OCI-LY1 (cell line): ENCODE measurements around the gene SMOC2.

ENCODE experiments used
- H2AFZ ChIP-seq: fragments of 200-600 bp; sonication (generic), shearing (Covaris generic); 2 replicates; pipeline ENCODE4 v1.6.0; 2014; ENCODE audit warnings: antibody characterized with exemption, mild to moderate bottlenecking, low read length
- H3F3A ChIP-seq: fragments of 200-600 bp; sonication (generic), shearing (Covaris generic); 2 replicates; pipeline ENCODE4 v1.6.0; 2014; ENCODE audit warnings: mild to moderate bottlenecking, antibody characterized with exemption, low read length, moderate library complexity; ENCODE audit not compliant: insufficient read depth
- H3K27ac ChIP-seq: fragments of 200-600 bp; sonication (generic); 2 replicates; pipeline ENCODE4 v1.5.1; 2014; ENCODE audit warnings: low read length, mixed run types, mild to moderate bottlenecking, low read depth; ENCODE audit not compliant: poor library complexity, severe bottlenecking
- H3K27me3 ChIP-seq: fragments of 200-600 bp; sonication (generic); 2 replicates; pipeline ENCODE4 v1.6.0; 2014; ENCODE audit warnings: antibody characterized with exemption, mild to moderate bottlenecking, low read length, moderate library complexity; ENCODE audit not compliant: insufficient read depth
- H3K36me3 ChIP-seq: fragments of 200-600 bp; sonication (generic); 2 replicates; pipeline ENCODE4 v1.6.1; 2014; ENCODE audit warnings: mild to moderate bottlenecking, antibody characterized with exemption, low read length, moderate library complexity, mixed read lengths; ENCODE audit not compliant: insufficient read depth
- H3K4me1 ChIP-seq: fragments of 200-600 bp; sonication (generic); 2 replicates; pipeline ENCODE4 v1.5.1; 2014; ENCODE audit warnings: mild to moderate bottlenecking, low read length, moderate library complexity; ENCODE audit not compliant: insufficient read depth, severe bottlenecking
- H3K4me2 ChIP-seq: fragments of 200-600 bp; sonication (generic), shearing (Covaris generic); 2 replicates; pipeline ENCODE4 v1.6.1; 2014; ENCODE audit warnings: low read length
- H3K4me3 ChIP-seq: fragments of 200-600 bp; sonication (generic); 2 replicates; pipeline ENCODE4 v1.5.1; 2014; ENCODE audit warnings: low read length, low read depth, mild to moderate bottlenecking, mixed read lengths; ENCODE audit not compliant: poor library complexity, severe bottlenecking
- H3K79me2 ChIP-seq: fragments of 200-600 bp; shearing (Covaris generic); 2 replicates; pipeline ENCODE4 v1.6.1; 2016; ENCODE audit warnings: mixed run types, low read length, mixed read lengths; ENCODE audit not compliant: insufficient read depth
- H3K9ac ChIP-seq: fragments of 200-600 bp; sonication (generic), shearing (Covaris generic); 2 replicates; pipeline ENCODE4 v1.6.1; 2014; ENCODE audit warnings: mild to moderate bottlenecking, low read length, mixed read lengths
- H3K9me2 ChIP-seq: fragments of 200-600 bp; sonication (generic), shearing (Covaris generic); 2 replicates; pipeline ENCODE4 v1.6.1; 2014; ENCODE audit warnings: low read depth, mild to moderate bottlenecking, low read length, mixed read lengths
- H3K9me3 ChIP-seq: fragments of 200-600 bp; shearing (Covaris generic); 2 replicates; pipeline ENCODE4 v1.6.1; 2014; ENCODE audit warnings: low read length, mixed read lengths
- H4K20me1 ChIP-seq: fragments of 200-600 bp; sonication (generic), shearing (Covaris generic); 2 replicates; pipeline ENCODE4 v1.6.0; 2016; ENCODE audit warnings: mild to moderate bottlenecking, low read length; ENCODE audit not compliant: insufficient read depth
- EZH2 ChIP-seq: fragments of 200-600 bp; sonication (generic), shearing (Covaris generic); IDR thresholded peaks from 2 replicates; pipeline ENCODE4 v1.8.0; 2017; ENCODE audit warnings: borderline replicate concordance, mixed run types, mild to moderate bottlenecking, antibody characterized with exemption, low read length, moderate library complexity, mixed read lengths
- TF ChIP-seq, protein P1 (sequence below): fragments of 200-600 bp; sonication (generic), shearing (Covaris generic); IDR thresholded peaks from 2 replicates; pipeline ENCODE4 v1.5.1; 2017; ENCODE audit warnings: mild to moderate bottlenecking, antibody characterized with exemption, low read length, moderate library complexity, mixed read lengths

The SMOC2 gene

DNA sequence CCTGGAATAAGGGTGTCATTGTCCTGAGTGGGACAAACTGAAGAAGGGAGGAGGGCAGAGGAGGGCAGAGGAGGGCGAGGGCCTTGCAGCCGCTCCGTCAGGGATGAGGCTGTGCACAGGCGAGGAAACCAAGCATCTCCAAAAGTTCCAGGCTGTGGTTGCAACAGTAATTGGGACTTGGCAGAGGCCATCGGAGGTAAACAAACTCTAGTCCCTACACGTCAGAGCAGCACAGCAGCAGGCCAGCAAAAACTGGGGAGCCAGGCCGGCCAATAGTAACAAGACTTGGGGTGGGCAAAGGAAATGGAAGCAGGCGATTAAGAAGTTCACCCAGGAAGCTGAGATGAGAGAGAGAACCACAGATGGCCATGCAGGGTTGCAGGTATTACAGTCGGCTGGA lies 142.8 kb downstream of the SMOC2 start:
- Histone ChIP-seq H3F3A (no peaks in the 10 kb centered on the region), H3K79me2 (no peaks in the 10 kb centered on the region), H2AFZ (no peak overlapping the region), H3K27ac (no peak overlapping the region), H3K4me2 (no peak overlapping the region), H3K9me2 (no peaks in the 10 kb centered on the region), H3K4me3 (no peak overlapping the region), H3K9me3 (no peaks in the 10 kb centered on the region), H3K4me1 (no peaks in the 10 kb centered on the region), H3K9ac (no peak overlapping the region), H4K20me1 (no peaks in the 10 kb centered on the region), H3K27me3 (0 out of 2 replicates have a peak, but pooled peaks cover 5% of the 10 kb centered on the region), H3K36me3 (no peaks in the 10 kb centered on the region)
- TF ChIP-seq, protein P1, sequence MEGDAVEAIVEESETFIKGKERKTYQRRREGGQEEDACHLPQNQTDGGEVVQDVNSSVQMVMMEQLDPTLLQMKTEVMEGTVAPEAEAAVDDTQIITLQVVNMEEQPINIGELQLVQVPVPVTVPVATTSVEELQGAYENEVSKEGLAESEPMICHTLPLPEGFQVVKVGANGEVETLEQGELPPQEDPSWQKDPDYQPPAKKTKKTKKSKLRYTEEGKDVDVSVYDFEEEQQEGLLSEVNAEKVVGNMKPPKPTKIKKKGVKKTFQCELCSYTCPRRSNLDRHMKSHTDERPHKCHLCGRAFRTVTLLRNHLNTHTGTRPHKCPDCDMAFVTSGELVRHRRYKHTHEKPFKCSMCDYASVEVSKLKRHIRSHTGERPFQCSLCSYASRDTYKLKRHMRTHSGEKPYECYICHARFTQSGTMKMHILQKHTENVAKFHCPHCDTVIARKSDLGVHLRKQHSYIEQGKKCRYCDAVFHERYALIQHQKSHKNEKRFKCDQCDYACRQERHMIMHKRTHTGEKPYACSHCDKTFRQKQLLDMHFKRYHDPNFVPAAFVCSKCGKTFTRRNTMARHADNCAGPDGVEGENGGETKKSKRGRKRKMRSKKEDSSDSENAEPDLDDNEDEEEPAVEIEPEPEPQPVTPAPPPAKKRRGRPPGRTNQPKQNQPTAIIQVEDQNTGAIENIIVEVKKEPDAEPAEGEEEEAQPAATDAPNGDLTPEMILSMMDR: no peak
- no peak for TF ChIP-seq EZH2

DNA sequence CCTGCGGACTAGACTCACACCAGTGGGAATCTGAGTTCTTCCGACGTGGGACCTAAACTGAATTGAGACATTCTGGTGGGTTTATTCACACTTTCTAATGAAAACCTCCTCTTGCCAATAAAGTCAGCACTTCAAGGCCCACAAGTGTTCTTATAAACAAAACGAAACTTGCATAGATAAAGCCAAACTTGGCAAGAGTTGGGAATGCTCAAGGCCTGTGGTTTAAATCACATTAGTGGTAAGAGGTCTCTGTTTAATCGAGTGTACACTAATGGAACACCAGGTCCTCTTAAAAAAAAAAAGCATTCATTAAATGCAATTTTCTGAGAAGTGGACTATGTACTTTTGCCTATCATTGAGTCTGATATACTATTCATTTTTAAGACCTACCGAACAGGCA lies 143.3 kb downstream of the SMOC2 start:
- Histone ChIP-seq H3K36me3 (no peaks in the 10 kb centered on the region), H3K9me2 (no peaks in the 10 kb centered on the region), H3K9ac (no peak overlapping the region), H3F3A (no peaks in the 10 kb centered on the region), H2AFZ (no peak overlapping the region), H4K20me1 (no peaks in the 10 kb centered on the region), H3K4me2 (no peak overlapping the region), H3K27ac (no peak overlapping the region), H3K79me2 (no peaks in the 10 kb centered on the region), H3K4me1 (no peaks in the 10 kb centered on the region), H3K27me3 (0 out of 2 replicates have a peak, but pooled peaks cover 5% of the 10 kb centered on the region), H3K4me3 (no peak overlapping the region), H3K9me3 (no peaks in the 10 kb centered on the region)
- no peak for TF ChIP-seq EZH2
- TF ChIP-seq, protein P1: no peak

DNA sequence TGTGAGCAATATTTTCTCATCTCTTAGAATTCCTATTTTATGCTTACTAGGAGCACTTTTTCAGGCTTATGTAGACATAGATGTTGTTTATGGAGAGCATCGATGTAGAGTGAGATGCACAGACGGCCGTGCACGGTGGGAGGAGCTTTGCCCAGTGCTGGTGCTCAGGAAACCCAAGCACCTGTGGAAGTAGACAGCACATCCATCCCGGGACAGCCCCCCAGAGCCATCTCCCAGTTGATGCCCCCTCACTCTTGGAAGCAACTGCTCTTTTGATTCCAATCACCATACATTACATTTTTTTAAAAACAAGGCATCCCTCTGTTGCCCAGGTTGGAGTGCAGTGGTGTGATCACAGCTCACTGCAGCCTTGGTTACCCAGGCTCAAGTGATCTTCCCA lies 143.7 kb downstream of the SMOC2 start:
- Histone ChIP-seq H3K27me3 (0 out of 2 replicates have a peak, but pooled peaks cover 5% of the 10 kb centered on the region), H3K79me2 (no peaks in the 10 kb centered on the region), H3K4me2 (no peak overlapping the region), H3K9me3 (no peaks in the 10 kb centered on the region), H3K9me2 (no peaks in the 10 kb centered on the region), H3F3A (no peaks in the 10 kb centered on the region), H3K4me3 (no peak overlapping the region), H3K36me3 (no peaks in the 10 kb centered on the region), H3K4me1 (no peaks in the 10 kb centered on the region), H4K20me1 (no peaks in the 10 kb centered on the region), H3K27ac (no peak overlapping the region), H3K9ac (no peak overlapping the region), H2AFZ (no peak overlapping the region)
- TF ChIP-seq EZH2: no peak
- TF ChIP-seq, protein P1: no peak
